GM19238 (cell line): ENCODE results near the gene OR52M1.

Experiments used
- DNase-seq: peaks from one replicate; pipeline ENCODE4 v3.0.0; 2011; ENCODE audit warnings: low spot score; ENCODE audit not compliant: insufficient read length

The OR52M1 gene

DNA sequence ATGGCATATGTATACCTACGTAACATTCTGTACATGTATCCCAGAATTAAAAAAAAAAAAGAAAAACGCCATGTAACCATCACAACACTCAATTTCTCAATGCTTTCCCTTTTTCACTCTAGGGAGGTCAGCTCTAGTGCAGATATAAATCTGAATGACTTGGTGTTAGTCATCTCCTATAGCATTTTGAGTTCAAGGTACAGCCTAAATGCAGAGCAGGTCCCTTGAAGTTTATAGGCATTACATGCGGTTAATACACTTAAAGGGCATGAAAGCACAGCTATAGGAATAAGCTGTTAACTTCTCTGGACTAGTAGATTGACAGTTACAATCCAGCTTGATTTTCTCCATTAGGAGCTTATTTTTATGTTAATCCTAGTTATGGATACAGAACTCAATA, 20.4 kb downstream of the OR52M1 start:
- DNase-seq: no peak

DNA sequence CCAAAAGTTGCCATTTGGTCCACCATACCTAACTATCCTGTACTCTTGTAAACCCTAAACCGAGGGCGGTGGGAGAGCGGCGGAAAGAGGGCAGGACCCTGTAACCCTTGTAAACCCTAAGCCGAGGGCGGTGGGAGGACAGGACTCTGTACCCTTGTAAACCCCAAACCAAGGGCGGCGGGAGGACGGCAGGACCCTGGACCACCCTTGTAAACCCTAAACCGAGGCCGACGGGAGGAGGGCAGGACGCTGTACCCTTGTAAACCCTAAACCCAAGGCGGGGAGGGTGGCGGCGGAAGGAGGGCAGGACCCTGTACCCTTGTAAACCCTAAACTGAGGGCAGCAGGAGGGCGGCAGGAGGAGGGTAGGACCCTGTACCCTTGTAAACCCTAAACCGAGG, 24.1 kb downstream of the OR52M1 start:
- DNase-seq: no peak

DNA sequence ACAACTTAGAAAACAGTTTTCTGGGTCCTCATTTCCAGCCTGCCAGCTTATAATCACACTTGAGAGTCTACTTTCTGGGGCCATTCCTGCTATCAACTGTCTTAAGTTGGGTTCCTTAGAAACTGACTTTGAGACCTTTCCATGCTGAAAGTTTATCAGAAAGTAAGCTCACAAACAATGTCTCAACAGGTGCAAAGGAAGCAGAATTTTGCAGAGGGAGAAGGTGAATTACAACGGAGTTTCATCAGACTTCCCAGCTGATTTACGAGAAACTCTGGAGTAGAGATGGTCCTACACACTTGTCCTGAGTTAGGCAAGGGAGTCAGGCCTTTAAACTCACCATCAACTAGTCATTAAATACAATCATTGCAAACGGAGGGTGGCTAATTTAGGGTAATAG, 31.9 kb downstream of the OR52M1 start:
- no peak for DNase-seq

DNA sequence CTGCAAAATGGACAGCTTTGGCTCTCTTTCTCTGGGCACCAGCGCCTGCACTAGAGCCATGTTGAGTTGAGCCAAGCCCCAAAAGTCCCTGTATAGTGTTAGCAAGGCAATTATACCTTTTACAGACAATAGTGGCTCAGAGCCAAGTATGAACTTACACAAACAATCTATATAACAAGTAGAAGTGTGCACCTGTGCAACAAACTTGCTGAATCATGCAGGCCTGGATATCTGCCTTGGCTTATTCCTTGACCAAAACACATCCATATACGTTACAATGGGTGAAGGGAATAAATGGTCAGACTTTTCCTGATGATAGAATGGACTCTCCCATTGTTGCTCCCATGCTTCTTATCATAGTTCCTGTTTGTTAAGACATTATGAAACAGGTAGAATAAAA, 32.8 kb downstream of the OR52M1 start:
- no peak for DNase-seq

DNA sequence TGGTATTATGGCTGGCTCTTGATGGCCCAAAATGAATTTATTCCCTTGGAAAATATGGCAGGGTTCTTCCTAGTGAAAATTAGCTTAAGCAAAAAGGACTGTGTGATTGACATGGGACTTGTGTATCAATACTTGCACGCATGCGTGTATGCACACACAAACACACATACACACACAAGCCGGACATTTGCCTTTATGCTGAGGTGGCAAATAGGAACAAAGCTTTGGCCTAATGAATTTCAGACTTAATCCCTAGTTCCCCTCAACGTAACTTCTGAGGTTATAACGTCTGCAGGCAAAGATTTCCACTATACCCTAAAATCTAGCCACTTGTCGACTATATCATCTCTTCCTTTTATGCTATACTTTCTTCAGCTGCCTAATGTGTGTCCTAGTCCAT, 33.6 kb downstream of the OR52M1 start:
- DNase-seq: no peak

DNA sequence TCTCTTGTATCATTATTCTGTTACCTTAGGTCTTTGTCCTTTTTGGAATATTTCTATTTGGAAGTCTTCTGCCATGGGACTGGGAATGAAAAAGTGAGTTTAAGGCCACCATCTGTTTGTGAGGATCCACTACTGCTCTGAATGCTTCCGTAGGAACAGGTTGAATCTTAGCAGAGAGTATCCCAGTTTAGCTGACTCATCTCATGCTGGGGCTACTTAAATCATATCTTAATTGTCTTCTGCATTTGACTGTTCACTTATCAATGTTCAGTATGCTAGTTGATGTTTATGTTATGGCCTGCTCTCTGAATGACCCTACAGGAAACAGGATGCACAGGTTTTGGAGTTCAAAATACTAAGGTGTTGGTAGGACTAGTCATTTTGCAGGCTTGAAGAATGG, 35.1 kb downstream of the OR52M1 start:
- no peak for DNase-seq

DNA sequence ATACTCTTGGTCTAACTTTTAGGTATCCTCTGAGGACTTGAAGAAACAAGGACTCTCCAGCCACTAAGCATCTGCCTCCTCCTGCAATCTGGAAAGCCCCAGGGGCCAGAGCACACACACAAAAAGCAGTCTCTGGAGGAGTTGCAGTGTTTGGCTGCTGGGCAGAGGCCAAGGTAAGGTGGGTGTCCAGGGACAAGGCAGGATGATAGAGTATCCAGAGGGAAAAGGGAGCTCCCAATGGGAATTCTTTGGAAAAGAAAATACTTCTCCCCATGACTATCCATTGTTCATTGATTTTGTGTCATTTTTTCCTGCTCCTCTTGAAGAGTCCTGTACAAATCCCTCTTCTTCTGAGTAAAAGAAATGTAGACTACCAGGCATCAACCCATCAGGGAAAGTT, 36.5 kb downstream of the OR52M1 start, which contains the start of gene OR52I2:
Gene OR52I2 (plus strand): TSS at position 301 of the 400 bp plus-strand sequence.
- no peak for DNase-seq

GRCh38 chr11:4589017-4589416, 44.0 kb downstream of the OR52M1 start:
- no peak for DNase-seq

- DNase-seq: no peak
These were observed 48.7 kb downstream of the OR52M1 start, which contains the start of gene OR52I1 for GRCh38 chr11:4593739-4594138. OR52I1 (plus strand) TSS chr11:4594039; CDS start chr11:4594039, 0 bp downstream.
